Measurements from ENCODE around the gene RBM39.
"Not testable (repeated sequence)": the region's sequence is repeated elsewhere in the genome, so short reads cannot be mapped to it uniquely, and the experiment has no call there.

Gene RBM39

DNA sequence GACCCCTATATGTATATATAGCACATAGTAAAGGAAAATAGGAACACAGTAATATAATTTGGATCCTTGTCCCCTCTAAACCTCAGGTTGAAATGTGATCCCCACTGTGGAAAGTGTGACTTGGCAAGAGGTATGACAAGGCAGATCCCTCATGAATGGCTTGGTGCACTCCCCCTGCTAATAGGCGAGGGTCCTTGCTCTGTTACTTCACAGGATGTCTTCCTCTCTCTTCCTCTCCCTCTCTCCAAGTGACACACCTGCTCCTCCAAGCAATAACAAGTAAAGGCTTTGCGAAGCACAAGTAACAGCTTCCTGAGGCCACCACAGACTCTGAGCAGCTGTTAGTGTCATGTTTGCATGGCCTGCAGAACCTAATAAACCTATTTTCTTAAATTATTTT is 26.4 kb downstream of the RBM39 start:
- DNase-seq (ENCODE audit: extremely low spot score): no peak
- POLR2A ChIA-PET: interaction anchor here (0.6 to 1.2 kb wide), 3 partner anchors 12 to 27 kb away, joined by 3 to 4 read pairs (median 3); partner anchors contain the start of gene RBM39
- CTCF ChIA-PET: interaction anchor here (0.8 to 1.9 kb wide), 2 partner anchors 11 to 15 kb away, joined by 3 to 6 read pairs; no protein-coding TSS in a partner anchor
- no peak for TF ChIP-seq CTCF (IDR thresholded peaks at IDR 0.05; ENCODE audit: control extremely low read depth, extremely low read depth, low read depth, missing control alignments)

- no peak for TF ChIP-seq CTCF (IDR thresholded peaks at IDR 0.05; ENCODE audit: control extremely low read depth, extremely low read depth, low read depth, missing control alignments)
- POLR2A ChIA-PET: interaction anchor here (1.1 kb wide), 1 partner anchor 8 kb away, joined by 8 read pairs; no protein-coding TSS in a partner anchor
- DNase-seq (ENCODE audit: extremely low spot score): no peak
- CTCF ChIA-PET: interaction anchor here (1.0 to 1.9 kb wide), 2 partner anchors 10 to 13 kb away, joined by 4 to 6 read pairs; no protein-coding TSS in a partner anchor
Observed at GRCh38 chr20:35714127-35714526, 27.9 kb downstream of the RBM39 start.

GRCh38 chr20:35713120-35713519 is 28.9 kb downstream of the RBM39 start:
- CTCF ChIA-PET: interaction anchor here (1.0 to 1.5 kb wide), 3 partner anchors 12 to 250 kb away, joined by 3 read pairs; no protein-coding TSS in a partner anchor
- POLR2A ChIA-PET; DNase-seq (ENCODE audit: extremely low spot score): not testable (repeated sequence)

GRCh38 chr20:35711588-35712209 is 30.4 kb downstream of the RBM39 start:
- POLR2A ChIA-PET: interaction anchor here (0.6 to 1.0 kb wide), 2 partner anchors 8 to 118 kb away, joined by 3 read pairs; no protein-coding TSS in a partner anchor

DNA sequence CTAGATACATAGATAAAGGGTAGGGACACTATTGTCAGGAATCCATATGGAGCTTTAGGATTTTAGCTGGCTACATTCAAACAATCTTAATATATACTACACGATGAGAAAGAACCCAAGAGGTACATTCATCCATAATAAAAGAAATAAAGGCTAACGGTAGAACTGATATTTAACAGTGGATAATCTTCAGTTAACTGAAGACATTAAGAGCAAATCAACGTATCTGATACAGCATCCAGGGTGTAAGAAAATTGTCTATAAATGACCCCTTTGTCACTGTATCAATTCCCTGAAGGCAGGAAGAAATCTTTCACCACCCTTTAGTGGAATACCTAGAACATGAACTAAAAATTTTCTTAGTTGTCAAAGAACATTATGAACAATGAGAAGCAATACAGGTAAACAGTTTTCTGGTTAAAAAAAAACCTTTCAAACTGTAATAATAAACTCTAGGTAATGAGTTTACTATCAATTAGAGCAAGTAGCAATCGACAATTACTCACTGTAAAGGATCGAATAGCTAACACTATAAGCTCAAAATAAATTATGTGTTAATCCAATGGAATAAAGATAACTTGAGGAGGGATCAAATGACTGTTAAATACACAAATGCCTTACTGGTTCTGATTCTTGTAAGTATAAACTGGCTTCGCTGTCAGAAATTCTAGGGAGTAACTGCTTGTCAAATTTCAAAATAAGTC is 31.0 kb downstream of the RBM39 start:
- no peak for TF ChIP-seq CTCF (IDR thresholded peaks at IDR 0.05; ENCODE audit: control extremely low read depth, extremely low read depth, low read depth, missing control alignments)
- CTCF ChIA-PET: interaction anchor here (1.0 to 1.4 kb wide), 3 partner anchors 8 to 10 kb away, joined by 3 to 6 read pairs (median 3); no protein-coding TSS in a partner anchor
- no peak for DNase-seq (ENCODE audit: extremely low spot score)
- POLR2A ChIA-PET: interaction anchor here (1.0 kb wide), 1 partner anchor 9 kb away, joined by 3 read pairs; no protein-coding TSS in a partner anchor

More at GRCh38 chr20:35711588-35712209, 30.4 kb downstream of the RBM39 start:
- no peak for TF ChIP-seq CTCF (IDR thresholded peaks at IDR 0.05; ENCODE audit: control extremely low read depth, extremely low read depth, low read depth, missing control alignments)
- DNase-seq (ENCODE audit: extremely low spot score): no peak
- CTCF ChIA-PET: interaction anchor here (1.3 to 1.5 kb wide), 3 partner anchors 10 to 14 kb away, joined by 3 read pairs; no protein-coding TSS in a partner anchor

- no peak for DNase-seq (ENCODE audit: extremely low spot score)
- CTCF ChIA-PET: interaction anchor here (1.0 to 1.3 kb wide), 3 partner anchors 9 to 17 kb away, joined by 3 to 6 read pairs (median 4); no protein-coding TSS in a partner anchor
- TF ChIP-seq CTCF (IDR thresholded peaks at IDR 0.05; ENCODE audit: control extremely low read depth, extremely low read depth, low read depth, missing control alignments): no peak
- POLR2A ChIA-PET: interaction anchor here (0.5 kb wide), 2 partner anchors 69 to 256 kb away, joined by 3 to 4 read pairs; no protein-coding TSS in a partner anchor
Observed at GRCh38 chr20:35710039-35710438, 32.0 kb downstream of the RBM39 start.

All from GM10248 (cell line).